GM21825 (cell line): ENCODE data around the gene AKT3.
A peak's percentile ranks its signal among the peaks of the same experiment; 100 is the strongest.

Experiments
- ATAC-seq: cut with Tn5 transposase; IDR thresholded peaks from one replicate; pipeline ENCODE4 v1.9.1; 2021; ENCODE audit warnings: mild to moderate bottlenecking, moderate library complexity; ENCODE audit not compliant: unreplicated experiment

Gene AKT3

GRCh38 chr1:243471754-243472745 is 378.0 kb downstream of the AKT3 start:
- peak; percentile 72 for ATAC-seq

GRCh38 chr1:243471026-243471685 is 378.9 kb downstream of the AKT3 start:
- no peak for ATAC-seq

GRCh38 chr1:243470502-243470901 is 379.5 kb downstream of the AKT3 start:
- ATAC-seq, result no peak

- no peak for ATAC-seq
Observed at GRCh38 chr1:243469497-243469896, 380.5 kb downstream of the AKT3 start.

- no peak for ATAC-seq
Observed at GRCh38 chr1:243465738-243466137, 384.3 kb downstream of the AKT3 start.

GRCh38 chr1:243465081-243465480 is 385.0 kb downstream of the AKT3 start:
- ATAC-seq, result no peak

- ATAC-seq, result no peak
Observed at GRCh38 chr1:243462929-243463697, 386.9 kb downstream of the AKT3 start.

- ATAC-seq, result no peak
Observed at GRCh38 chr1:243461700-243462099, 388.3 kb downstream of the AKT3 start.

- ATAC-seq, result no peak
Observed at GRCh38 chr1:243459059-243459458, 391.0 kb downstream of the AKT3 start.

- ATAC-seq, result no peak
Observed at GRCh38 chr1:243457363-243457982, 392.6 kb downstream of the AKT3 start.

GRCh38 chr1:243455760-243456651 is 394.0 kb downstream of the AKT3 start:
- ATAC-seq, result no peak

GRCh38 chr1:243454328-243454997 is 395.6 kb downstream of the AKT3 start:
- ATAC-seq, result no peak

- no peak for ATAC-seq
Observed at GRCh38 chr1:243452092-243452491, 398.0 kb downstream of the AKT3 start.

GRCh38 chr1:243449373-243449772 is 400.7 kb downstream of the AKT3 start:
- no peak for ATAC-seq

- ATAC-seq, result no peak
Observed at GRCh38 chr1:243447844-243448243, 402.2 kb downstream of the AKT3 start.

- no peak for ATAC-seq
Observed at GRCh38 chr1:243447347-243447746, 402.7 kb downstream of the AKT3 start.

- no peak for ATAC-seq
Observed at GRCh38 chr1:243443557-243443956, 406.5 kb downstream of the AKT3 start.

- ATAC-seq, result no peak
Observed at GRCh38 chr1:243441601-243442000, 408.4 kb downstream of the AKT3 start.

- ATAC-seq, result no peak
Observed at GRCh38 chr1:243440406-243440805, 409.6 kb downstream of the AKT3 start.
